H1 (cell line): ENCODE data around the gene MTTP. TPM values are rescaled to one million over a fixed set of nuclear protein-coding genes. Genes with fewer than 3 reads are reported as not detected.

Experiments used
- NRF1 ChIP-seq: IDR thresholded peaks from 2 replicates; pipeline ENCODE4 v1.6.1; 2011; ENCODE audit warnings: mild to moderate bottlenecking, low read depth, low read length, improper control_type of control experiment
- polyA plus RNA-seq, 7 experiments: library from polyadenylated mRNA; depleted of rRNA in 3 of 7; stranded (reverse) in 5 of 7; unstranded in 2 of 7; fragments of >200 nt in 5 of 7; fragments of 200-250 nt in 2 of 7; gene quantifications; 1 replicate in 5 of 7; 2 replicates in 1 of 7; 4 replicates in 1 of 7; pipeline versions ENCODE4 v1.2.1 to v1.2.3, GENCODE V29; 2011 to 2013; ENCODE audit warnings: missing spikeins in 2 of 7, mixed read lengths in 2 of 7
- total RNA-seq: library from RNA; stranded (reverse); fragmentation: NEBNext Ultra II Directional; extraction: Animal tissue kit (Norgen Biotek cat#: 25700); gene quantifications from 2 replicates; pipeline ENCODE4 v1.2.1, GENCODE V29; 2021
- TF ChIP-seq, protein P1 (sequence below), 3 experiments: IDR thresholded peaks; 1 replicate in 2 of 3; 2 replicates in 1 of 3; pipeline versions ENCODE4 v1.5.1 to v1.6.1; 2011; ENCODE audit warnings: low read length in 3 of 3, mild to moderate bottlenecking in 3 of 3, inconsistent platforms in 2 of 3, low read depth in 1 of 3, moderate library complexity in 1 of 3; ENCODE audit not compliant: insufficient read depth in 1 of 3; ENCODE audit errors: control extremely low read depth in 1 of 3
- TF ChIP-seq, protein P2 (sequence below): IDR thresholded peaks from 2 replicates; pipeline ENCODE4 v1.6.1; 2012; ENCODE audit warnings: inconsistent platforms

Gene MTTP
- total and polyA plus RNA-seq, 2 of the 8 experiments (the other 6 are each of a cell fraction or from before 2014, with no cell fraction given), result 0.12 to 0.26 TPM

DNA sequence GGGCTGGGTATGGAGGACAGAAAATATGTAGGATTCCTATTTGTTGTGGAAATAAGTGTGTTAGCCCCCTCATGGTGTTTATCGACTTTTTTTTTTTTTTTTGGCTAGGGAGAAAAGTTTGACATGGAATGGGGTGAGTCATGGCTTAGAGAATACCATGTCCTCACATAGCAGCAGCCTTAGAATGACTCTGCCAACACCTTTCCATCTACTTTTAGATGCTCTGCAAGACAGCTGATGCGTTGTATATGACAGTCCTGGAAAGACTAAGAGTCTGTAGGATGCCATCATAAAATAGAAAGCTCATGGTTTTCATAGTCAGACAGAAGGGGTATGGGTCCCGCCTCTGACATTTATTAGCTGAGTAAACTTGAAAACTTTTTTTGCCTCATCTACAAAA lies 37.7 kb downstream of the MTTP start (continued):
- TF ChIP-seq, protein P1, sequence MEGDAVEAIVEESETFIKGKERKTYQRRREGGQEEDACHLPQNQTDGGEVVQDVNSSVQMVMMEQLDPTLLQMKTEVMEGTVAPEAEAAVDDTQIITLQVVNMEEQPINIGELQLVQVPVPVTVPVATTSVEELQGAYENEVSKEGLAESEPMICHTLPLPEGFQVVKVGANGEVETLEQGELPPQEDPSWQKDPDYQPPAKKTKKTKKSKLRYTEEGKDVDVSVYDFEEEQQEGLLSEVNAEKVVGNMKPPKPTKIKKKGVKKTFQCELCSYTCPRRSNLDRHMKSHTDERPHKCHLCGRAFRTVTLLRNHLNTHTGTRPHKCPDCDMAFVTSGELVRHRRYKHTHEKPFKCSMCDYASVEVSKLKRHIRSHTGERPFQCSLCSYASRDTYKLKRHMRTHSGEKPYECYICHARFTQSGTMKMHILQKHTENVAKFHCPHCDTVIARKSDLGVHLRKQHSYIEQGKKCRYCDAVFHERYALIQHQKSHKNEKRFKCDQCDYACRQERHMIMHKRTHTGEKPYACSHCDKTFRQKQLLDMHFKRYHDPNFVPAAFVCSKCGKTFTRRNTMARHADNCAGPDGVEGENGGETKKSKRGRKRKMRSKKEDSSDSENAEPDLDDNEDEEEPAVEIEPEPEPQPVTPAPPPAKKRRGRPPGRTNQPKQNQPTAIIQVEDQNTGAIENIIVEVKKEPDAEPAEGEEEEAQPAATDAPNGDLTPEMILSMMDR (IDR thresholded peaks at IDR 0.05; ENCODE audit: control extremely low read depth in 1 of 3, insufficient read depth in 1 of 3, low read depth in 1 of 3, low read length in 3 of 3), result no peak
- TF ChIP-seq, protein P2, sequence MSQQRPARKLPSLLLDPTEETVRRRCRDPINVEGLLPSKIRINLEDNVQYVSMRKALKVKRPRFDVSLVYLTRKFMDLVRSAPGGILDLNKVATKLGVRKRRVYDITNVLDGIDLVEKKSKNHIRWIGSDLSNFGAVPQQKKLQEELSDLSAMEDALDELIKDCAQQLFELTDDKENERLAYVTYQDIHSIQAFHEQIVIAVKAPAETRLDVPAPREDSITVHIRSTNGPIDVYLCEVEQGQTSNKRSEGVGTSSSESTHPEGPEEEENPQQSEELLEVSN, result no peak
- no peak for TF ChIP-seq NRF1
